ENCODE measurements around the gene PLPPR1. TPM values are rescaled to one million over a fixed set of nuclear protein-coding genes. Genes with fewer than 3 reads are reported as not detected.

PLPPR1 gene
- total RNA-seq, 1 experiment from 2014 or later = not detected

GRCh38 chr9:101146508-101146907 lies 118.0 kb downstream of the PLPPR1 start:
- Histone ChIP-seq H3K4me1 (ENCODE audit: control insufficient read depth in 1 of 2, insufficient read depth in 2 of 2, low read length in 2 of 2) (no peaks in the 10 kb centered on the region), H3K9me3 (ENCODE audit: control insufficient read depth in 1 of 2, insufficient read depth in 1 of 2, low read depth in 1 of 2, low read length in 2 of 2) (no peaks in the 10 kb centered on the region), H3K4me2 (ENCODE audit: low read length) (no peak overlapping the region), H4K20me1 (ENCODE audit: insufficient read depth) (no peaks in the 10 kb centered on the region), H3K4me3 (replicated peaks in 1 of 2; ENCODE audit: low read depth in 1 of 2, low read length in 2 of 2) (no peak overlapping the region), H3K36me3 (ENCODE audit: control insufficient read depth in 1 of 2, insufficient read depth in 2 of 2, low read length in 2 of 2) (no peaks in the 10 kb centered on the region), H3K9ac (ENCODE audit: low read length) (no peak overlapping the region), H3K9me2 (ENCODE audit: insufficient read depth) (no peaks in the 10 kb centered on the region), H3K27ac (ENCODE audit: low read depth, low read length) (no peak overlapping the region), H3K79me2 (ENCODE audit: insufficient read depth, low read length) (no peaks in the 10 kb centered on the region), H2AFZ (ENCODE audit: low read depth, low read length, poor library complexity, severe bottlenecking) (no peak overlapping the region), H3K27me3 (ENCODE audit: insufficient read depth, low read length) (no peaks in the 10 kb centered on the region; the same call in 1 of the 2 replicates)
- CTCF ChIA-PET = no interaction called here
- intact Hi-C loops (cut with micrococcal nuclease) = no loop called here
- RAD21 ChIA-PET (ENCODE audit: low non-redundant PET in 1 of 2, low total read pairs in 2 of 2, uncharacterized antibody in 2 of 2, unreplicated experiment in 2 of 2) = no interaction called here
- no peak for DNase-seq (ENCODE audit: low read depth, low spot score)
- BruUV-seq (replicated peaks) = no TSS peak
- POLR2A ChIA-PET = no interaction called here
- no peak for TF ChIP-seq EGR1 (IDR thresholded peaks at IDR 0.05; ENCODE audit: low read depth)
- no peak for ATAC-seq

DNA sequence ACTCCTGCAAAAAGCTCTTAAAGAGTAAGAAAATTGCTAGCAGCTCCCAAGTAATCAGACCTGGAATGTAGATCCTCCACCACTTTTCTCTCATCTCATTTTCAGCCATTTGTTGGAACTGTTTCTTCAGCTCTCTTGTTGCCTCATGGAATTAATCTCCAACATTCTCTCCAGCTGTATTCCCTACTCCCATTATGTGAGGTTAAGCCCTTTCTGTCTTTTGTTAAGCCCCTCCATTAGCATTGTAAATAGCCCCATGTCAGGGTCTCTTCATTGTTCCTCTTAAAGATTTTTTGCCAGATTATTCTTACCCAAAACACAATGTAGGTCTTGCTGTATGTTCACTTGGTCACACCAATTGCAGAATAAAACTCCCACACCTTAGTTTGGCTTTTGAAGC lies 119.8 kb downstream of the PLPPR1 start:
- Histone ChIP-seq H3K36me3 (ENCODE audit: control insufficient read depth in 1 of 2, insufficient read depth in 2 of 2, low read length in 2 of 2) (no peaks in the 10 kb centered on the region), H3K4me3 (replicated peaks in 1 of 2; ENCODE audit: low read depth in 1 of 2, low read length in 2 of 2) (no peak overlapping the region), H3K4me1 (ENCODE audit: control insufficient read depth in 1 of 2, insufficient read depth in 2 of 2, low read length in 2 of 2) (no peaks in the 10 kb centered on the region), H3K27ac (ENCODE audit: low read depth, low read length) (no peak overlapping the region), H3K79me2 (ENCODE audit: insufficient read depth, low read length) (no peaks in the 10 kb centered on the region), H4K20me1 (ENCODE audit: insufficient read depth) (no peaks in the 10 kb centered on the region), H3K9me3 (ENCODE audit: control insufficient read depth in 1 of 2, insufficient read depth in 1 of 2, low read depth in 1 of 2, low read length in 2 of 2) (no peaks in the 10 kb centered on the region), H3K27me3 (ENCODE audit: insufficient read depth, low read length) (no peaks in the 10 kb centered on the region; the same call in 1 of the 2 replicates), H3K9me2 (ENCODE audit: insufficient read depth) (no peaks in the 10 kb centered on the region), H3K9ac (ENCODE audit: low read length) (no peak overlapping the region), H3K4me2 (ENCODE audit: low read length) (no peak overlapping the region), H2AFZ (ENCODE audit: low read depth, low read length, poor library complexity, severe bottlenecking) (no peak overlapping the region)
- no TSS peak for BruUV-seq (replicated peaks)
- POLR2A ChIA-PET = no interaction called here
- DNase-seq (ENCODE audit: low read depth, low spot score) (no peak), ATAC-seq (no peak)
- RAD21 ChIA-PET (ENCODE audit: low non-redundant PET in 1 of 2, low total read pairs in 2 of 2, uncharacterized antibody in 2 of 2, unreplicated experiment in 2 of 2) = no interaction called here
- TF ChIP-seq SP1 (IDR thresholded peaks at IDR 0.05; ENCODE audit: low read depth) (no peak), EGR1 (IDR thresholded peaks at IDR 0.05; ENCODE audit: low read depth) (no peak)
- TF ChIP-seq, protein P1, sequence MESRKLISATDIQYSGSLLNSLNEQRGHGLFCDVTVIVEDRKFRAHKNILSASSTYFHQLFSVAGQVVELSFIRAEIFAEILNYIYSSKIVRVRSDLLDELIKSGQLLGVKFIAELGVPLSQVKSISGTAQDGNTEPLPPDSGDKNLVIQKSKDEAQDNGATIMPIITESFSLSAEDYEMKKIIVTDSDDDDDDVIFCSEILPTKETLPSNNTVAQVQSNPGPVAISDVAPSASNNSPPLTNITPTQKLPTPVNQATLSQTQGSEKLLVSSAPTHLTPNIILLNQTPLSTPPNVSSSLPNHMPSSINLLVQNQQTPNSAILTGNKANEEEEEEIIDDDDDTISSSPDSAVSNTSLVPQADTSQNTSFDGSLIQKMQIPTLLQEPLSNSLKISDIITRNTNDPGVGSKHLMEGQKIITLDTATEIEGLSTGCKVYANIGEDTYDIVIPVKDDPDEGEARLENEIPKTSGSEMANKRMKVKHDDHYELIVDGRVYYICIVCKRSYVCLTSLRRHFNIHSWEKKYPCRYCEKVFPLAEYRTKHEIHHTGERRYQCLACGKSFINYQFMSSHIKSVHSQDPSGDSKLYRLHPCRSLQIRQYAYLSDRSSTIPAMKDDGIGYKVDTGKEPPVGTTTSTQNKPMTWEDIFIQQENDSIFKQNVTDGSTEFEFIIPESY (IDR thresholded peaks at IDR 0.05; ENCODE audit: extremely low read depth, insufficient replicate concordance, low read length) = no peak
- intact Hi-C loops (cut with micrococcal nuclease) = no loop called here
- CTCF ChIA-PET = no interaction called here
